GM18867 (cell line): ENCODE data around the gene SRM.
"Not testable (repeated sequence)": the region's sequence is repeated elsewhere in the genome, so short reads cannot be mapped to it uniquely, and the experiment has no call there.

Source experiments
- ATAC-seq: cut with Tn5 transposase; IDR thresholded peaks from one replicate; pipeline ENCODE4 v1.9.1; 2021; ENCODE audit warnings: mild to moderate bottlenecking, moderate library complexity; ENCODE audit not compliant: unreplicated experiment

Gene SRM

DNA sequence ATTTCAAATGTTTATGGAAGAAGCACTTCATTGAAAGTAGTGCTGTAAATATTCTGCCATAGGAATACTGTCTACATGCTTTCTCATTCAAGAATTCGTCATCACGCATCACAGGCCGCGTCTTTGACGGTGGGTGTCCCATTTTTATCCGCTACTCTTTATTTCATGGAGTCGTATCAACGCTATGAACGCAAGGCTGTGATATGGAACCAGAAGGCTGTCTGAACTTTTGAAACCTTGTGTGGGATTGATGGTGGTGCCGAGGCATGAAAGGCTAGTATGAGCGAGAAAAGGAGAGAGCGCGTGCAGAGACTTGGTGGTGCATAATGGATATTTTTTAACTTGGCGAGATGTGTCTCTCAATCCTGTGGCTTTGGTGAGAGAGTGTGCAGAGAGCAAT lies 36.6 kb downstream of the SRM start:
- no peak for ATAC-seq

DNA sequence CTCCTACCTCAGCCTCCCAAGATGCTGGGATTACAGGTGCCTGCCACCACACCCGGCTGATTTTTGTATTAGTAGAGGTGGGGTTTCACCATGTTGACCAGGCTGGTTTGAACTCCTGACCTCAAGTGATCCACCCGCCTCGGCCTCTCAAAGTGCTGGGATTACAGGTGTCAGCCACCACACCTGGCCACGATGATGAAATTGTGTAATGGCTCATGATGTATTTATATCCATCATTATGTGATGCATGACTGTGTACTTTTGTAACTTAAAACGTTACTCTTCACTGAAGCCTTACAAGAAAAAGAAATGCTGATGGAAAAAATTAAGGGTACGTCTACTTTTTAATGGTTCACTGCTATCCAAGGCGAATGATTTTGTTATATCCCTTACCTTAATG lies 39.8 kb downstream of the SRM start:
- ATAC-seq, result no peak

DNA sequence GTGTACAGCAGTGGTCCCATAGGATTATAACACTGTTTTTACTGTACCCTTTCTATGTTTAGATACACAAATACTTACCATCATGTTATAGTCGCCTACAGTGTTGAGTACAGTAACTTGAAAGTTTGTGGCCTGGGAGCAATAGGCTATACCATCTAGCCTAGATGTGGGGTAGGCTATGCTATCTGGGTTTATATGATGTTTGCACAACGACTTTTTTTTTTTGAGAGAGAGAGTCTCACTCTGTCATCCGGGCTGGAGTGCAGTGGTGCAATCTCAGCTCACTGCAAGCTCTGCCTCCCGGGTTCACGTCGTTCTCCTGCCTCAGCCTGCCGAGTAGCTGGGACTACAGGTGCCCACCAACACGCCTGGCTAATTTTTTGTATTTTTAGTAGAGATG lies 40.5 kb downstream of the SRM start:
- ATAC-seq, result not testable (repeated sequence)

DNA sequence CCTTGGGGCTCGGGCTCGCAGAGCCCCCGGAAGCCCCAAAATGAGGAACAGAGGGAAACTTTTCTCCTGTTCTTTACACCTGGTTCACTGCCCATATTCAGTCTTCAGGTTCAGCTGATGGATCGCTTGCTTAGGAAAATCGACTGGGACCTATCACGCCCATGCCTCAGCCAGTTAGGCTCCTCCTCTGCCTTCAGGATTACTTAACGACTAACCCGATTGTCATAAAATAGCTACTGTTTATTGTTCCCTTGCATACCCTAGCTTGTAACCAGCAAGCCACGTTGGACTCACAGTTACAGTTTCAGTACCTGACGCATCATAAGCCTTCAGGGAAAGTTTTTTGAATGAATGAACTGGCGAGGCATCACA lies 46.7 kb downstream of the SRM start:
- ATAC-seq, result no peak

DNA sequence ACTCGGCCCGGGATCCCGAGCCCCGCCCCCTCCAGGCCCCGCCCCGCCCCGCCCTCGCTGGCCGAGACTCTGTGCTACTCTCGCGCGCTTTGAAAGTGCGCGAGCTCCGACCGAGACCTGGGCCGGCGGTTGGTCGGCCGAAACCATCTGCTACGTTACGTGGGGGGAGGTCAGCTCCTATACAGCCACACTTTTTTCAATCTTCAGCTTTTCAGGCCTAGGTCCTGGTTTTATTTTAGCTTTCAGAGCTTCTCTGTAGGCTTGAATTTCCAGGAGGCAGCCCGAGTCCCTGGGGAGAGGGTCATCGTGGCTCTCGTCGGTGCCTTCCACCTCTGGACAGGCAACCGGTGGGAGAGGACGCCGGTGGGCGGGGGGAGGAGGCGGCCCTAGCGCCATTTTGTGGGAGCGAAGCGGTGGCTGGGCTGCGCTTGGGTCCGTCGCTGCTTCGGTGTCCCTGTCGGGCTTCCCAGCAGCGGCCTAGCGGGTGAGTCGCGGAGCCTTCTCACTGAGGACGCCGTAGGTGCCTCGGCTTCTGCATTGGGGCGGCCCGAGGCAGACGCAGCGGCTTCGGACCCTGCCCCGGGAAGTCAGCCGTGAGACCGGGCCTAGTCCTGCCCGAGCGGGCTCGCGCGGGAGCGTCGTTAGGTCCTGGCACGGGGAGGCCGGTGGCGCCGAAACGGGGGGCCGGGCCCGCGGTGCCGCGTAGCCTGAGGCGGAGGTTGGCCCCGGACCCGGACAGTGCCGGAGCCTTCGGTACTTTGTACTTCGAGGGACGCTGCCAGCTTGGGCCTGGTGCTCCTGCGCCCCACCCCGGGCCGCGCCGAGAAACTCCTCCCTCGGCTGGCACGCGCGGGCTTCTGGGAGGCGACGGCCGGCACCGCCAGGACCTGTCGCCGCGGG lies 47.3 kb downstream of the SRM start, which contains the start of gene TARDBP:
TARDBP (plus strand) TSS at position 395 of the 900 bp plus-strand sequence. CDS start 1,074 bp downstream, outside the sequence.
- ATAC-seq, result peak; percentile 85
